Esophagus squamous epithelium (tissue), 4 donors: ENCODE data around the gene FUT4.

Source experiments
- CTCF ChIP-seq, 6 experiments: fragments of 450-650 bp in 4 of 6; fragments of 200-600 bp in 2 of 6; sonication (generic) in 2 of 6; IDR thresholded peaks; one replicate each; pipeline ENCODE4 v1.5.1; 2016 to 2019; ENCODE audit warnings: antibody characterized with exemption in 6 of 6, mild to moderate bottlenecking in 4 of 6, moderate library complexity in 4 of 6
- POLR2A ChIP-seq, 4 donors: fragments of 450-650 bp; IDR thresholded peaks; one replicate each; pipeline ENCODE4 v1.6.1; 2017; ENCODE audit warnings: antibody characterized with exemption in 4 of 4, mild to moderate bottlenecking in 4 of 4, moderate library complexity in 3 of 4

GRCh38 chr11:94533696-94534630 is 9.8 kb upstream of the FUT4 start:
- no peak for TF ChIP-seq CTCF (IDR thresholded peaks at IDR 0.05)
- no peak for TF ChIP-seq POLR2A (IDR thresholded peaks at IDR 0.05)
